Activated CD8-positive, alpha-beta memory T cell treated with anti-CD3 and anti-CD28 coated beads, Interleukin-2, amount 50 U/mL, for 24 hours (primary cell): ENCODE results near the gene MRGPRE.

Experiments used
- DNase-seq: peaks from one replicate; pipeline ENCODE4 v3.0.0-alpha.2; 2020; ENCODE audit errors: extremely low read depth

MRGPRE gene

DNA sequence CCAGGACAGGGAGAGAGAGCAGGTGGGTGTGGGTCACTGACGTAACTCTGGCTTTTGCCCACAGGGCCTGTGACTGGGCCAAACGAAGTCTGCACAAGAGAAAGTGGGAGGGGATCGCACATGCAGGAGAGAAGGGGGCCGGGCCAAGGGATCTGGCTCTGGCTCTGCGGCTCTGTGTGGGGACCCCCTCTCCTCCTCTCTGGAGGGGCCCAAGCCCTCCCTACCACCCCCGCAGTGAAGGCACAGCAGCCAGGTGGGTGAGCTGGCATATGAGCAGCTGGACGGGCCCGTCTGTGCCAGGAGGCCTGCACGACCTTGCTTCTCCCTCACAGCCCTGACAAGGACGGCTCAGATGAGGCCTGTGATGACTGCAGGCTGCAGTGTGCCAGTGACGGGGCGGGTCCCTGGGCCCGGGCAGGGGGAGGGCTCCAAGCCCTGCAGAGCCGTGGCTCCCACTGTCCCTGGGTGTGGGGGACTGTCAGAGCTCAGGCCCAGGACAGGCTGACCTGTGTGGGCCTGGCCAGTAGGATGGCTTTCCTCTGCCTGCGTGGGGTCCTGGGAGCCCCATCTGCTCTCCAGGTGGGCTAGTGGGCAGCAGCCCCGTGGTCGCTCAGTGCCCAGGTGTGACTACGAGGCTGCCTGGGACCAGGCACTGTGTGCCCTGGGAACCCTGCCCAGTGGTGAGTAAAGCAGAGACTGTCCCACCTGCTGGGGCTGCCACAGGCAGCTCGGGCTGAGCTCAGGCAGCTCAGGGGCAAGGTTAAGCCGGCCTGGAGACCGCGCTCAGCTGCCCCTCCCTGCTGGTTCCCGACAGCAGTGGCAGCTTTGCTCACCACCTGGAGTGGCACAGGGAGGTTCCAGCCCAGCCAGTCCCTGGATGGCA lies 35.8 kb downstream of the MRGPRE start:
- no peak for DNase-seq

- DNase-seq, result no peak
Measured at GRCh38 chr11:3195251-3196160, 36.7 kb downstream of the MRGPRE start.

- no peak for DNase-seq
Measured at GRCh38 chr11:3194016-3194816, 38.0 kb downstream of the MRGPRE start.

- no peak for DNase-seq
Measured at GRCh38 chr11:3193373-3194015, 38.7 kb downstream of the MRGPRE start.

- no peak for DNase-seq
Measured at GRCh38 chr11:3192511-3193372, 39.5 kb downstream of the MRGPRE start.

DNA sequence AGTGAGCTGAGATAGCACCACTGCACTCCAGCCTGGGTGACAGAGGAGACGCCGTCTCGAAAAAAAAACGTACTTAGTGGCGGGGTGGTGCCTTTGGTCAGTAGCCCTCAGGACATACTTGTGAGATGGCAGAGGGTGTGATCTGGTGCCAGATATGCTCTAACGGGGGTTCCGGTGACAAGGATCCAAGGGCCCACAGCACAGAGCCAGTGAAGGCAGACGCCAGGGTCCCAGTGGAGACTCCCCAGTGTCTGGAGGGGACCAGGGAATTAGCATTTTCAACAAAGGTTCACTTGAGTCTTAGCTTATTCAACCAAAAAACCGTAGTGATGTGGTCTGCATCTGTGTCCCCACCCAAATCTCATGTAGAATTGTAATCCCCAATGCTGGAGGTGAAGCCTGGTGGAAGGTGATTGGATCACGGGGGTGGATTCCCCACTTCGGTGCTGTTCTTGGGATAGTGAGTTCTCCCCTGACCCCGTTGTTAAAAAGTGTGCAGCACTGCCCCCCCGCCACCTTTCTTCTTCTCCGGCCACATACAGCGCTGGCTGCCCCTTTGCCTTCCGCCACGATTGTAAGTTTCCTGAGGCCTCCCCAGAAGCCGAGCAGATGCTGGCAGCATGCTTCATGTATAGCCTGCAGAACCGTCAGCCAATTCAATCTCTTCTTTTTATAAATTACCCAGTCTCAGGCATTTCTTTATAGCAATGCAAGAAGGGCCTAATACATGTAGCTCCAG lies 40.5 kb downstream of the MRGPRE start:
- no peak for DNase-seq

GRCh38 chr11:3190600-3190999 lies 41.6 kb downstream of the MRGPRE start:
- no peak for DNase-seq

GRCh38 chr11:3189886-3190583 lies 42.2 kb downstream of the MRGPRE start:
- DNase-seq, result no peak

DNA sequence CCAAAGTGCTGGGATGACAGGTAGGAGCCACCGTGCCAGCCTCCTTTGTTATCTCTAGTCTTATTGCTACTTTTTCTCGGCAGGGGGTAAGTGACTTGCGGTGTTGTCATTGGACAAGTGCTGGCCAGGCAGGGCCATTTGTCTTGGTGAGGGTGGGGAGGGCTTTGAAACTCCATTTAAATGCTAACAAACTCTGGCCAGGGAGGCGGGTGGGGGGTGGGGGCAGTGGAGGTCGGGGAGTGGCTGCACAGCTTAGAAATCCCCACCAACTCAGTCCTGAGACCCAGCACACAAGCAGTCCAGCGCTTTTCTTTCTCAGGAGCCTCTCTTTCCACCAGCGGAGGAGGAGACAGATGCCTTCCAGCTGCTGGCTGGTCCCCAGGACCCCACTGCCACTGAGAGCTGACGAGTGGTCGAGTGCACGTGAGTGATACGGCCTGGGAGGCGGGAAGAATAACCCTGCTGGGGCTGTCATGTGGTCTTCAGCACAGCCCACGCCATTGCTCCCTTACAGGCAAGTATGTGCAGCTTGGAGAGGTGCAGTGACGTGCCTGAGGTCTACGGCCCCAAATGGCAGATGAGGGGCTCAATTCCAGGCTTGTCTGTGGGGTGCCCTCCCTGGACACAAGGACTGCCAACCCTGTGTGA lies 42.9 kb downstream of the MRGPRE start:
- DNase-seq, result no peak

DNA sequence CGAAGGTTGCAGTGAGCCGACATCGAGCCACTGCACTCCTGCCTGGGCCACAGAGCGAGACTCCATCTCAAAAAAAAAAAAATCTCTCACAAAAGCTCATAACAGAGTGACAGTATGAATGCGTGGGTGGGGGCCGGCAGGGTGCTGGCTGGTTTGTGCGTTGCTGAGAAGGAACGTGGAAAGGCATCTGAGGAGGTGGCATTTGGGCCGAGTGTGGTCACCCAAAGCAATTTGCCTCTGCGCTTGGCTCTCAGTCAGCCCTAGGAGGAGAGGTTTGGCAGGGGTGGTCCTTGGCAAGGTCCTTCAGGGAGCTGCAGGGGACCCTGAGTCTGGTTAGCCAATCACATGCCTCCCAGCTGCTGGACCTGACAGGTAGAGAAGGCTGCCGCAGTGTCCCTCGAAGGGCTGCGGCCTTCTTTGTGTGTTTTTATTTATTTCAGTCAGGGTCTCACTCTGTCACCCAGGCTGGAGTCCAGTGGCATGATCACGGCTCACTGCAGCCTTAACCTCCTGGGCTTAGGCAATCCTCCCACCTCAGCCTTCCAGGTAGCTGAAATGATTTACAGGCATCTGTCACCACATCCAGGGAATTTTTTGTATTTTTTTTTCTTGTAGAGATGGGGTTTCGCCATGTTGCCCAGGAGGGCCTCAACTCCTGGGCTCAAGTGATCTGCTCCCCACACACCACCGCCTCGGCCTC lies 43.6 kb downstream of the MRGPRE start:
- no peak for DNase-seq

DNA sequence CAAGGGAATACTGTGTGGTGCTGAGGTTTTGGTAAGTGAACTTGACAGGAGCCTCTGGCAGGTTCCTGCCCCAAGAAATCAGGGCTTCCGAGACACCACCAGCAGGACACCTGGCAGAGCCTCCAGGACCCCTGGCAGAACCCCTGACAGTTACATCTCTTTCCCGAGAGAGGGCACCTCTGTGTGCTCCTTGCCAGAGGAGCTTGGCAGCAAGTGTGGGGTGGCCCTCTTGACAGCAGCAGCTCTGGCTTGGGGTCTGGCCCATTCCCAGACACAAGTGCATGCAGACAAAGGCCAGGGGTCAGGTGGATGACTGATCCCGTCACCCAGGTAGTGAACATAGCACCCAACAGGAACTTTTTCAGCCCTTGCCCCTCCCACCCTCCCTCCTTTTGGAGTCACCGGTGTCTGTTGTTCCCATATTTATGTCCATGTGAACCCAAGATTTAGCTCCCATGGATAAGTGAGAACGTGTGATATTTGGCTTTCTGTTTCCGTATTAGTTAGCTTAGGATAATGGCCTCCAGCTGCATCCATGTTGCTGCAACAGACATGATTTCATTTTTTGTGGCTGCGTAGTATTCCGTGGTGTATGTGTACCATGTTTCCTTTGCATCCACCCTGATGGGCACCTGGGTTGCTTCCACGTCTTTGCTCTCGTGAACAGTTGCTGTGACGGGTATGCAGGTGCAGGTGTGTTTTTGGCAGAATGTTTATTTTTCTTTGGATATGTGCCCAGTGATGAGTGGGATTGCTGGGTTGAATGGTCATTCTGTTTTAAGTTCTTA lies 45.9 kb downstream of the MRGPRE start:
- no peak for DNase-seq

DNA sequence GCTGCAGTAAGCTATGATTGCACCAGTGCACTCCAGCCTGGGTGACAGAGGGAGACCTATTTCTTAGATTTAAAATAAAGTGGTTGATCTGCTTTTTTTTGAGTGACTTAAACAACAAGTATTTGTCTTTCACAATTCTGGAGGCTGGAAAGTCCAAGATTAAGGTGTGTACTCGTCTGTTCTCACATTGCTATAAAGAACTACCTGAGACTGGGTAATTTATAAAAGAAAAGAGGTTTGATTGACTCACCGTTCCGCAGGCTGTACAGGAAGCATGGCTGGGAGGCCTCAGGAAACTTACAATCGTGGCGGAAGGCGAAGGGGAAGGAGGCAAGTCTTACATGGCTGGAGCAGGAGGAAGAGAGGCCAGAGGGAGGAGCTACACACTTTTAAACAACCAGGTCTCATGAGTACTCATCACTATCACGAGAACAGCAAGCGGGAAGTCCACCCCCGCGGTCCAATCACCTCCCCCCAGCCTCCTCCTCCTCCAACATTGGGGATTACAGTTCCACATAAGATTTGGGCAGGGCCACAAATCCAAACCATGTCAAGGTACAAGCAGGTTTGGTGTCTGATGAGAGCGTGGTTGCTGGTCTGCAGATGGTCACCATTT lies 47.4 kb downstream of the MRGPRE start:
- no peak for DNase-seq

DNA sequence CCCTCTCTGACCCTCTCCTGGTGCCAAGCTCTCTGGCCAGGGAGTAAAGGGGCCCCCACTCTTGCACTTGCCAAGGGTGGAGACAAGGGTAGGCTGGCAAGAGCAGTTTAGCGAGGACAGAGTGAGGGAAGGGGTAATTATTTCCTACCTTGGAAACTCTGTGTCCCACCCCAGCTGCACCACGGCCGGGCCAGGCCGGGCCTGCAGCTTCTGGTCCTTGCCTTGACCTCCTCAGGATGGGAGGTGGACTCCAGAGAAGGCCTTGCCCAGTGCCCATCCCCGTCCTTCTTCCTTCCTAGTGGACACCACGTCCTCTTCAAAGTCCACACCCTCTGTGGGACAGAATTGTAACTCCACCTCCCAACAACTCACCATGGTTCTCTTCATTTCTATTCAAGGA lies 48.7 kb downstream of the MRGPRE start:
- DNase-seq, result no peak

DNA sequence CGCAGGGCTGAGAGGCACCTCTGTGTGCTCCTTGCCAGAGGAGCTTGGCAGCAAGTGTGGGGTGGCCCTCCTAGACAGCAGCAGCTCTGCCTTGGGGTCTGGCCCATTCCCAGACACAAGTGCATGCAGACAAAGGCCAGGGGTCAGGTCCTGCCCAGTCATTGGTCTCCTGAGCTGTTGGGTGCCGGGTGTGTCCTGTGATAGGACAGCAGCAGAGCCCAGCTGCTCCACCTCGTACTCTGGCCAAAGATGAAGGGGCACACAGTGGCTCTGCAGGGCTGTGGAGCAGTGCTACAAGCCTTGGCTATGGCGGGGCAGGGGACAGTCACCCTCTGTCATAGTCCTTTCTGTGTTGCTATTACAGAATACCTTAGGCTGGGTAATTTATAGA lies 49.8 kb downstream of the MRGPRE start:
- no peak for DNase-seq

- no peak for DNase-seq
Measured at GRCh38 chr11:3181725-3182461, 50.3 kb downstream of the MRGPRE start.

DNA sequence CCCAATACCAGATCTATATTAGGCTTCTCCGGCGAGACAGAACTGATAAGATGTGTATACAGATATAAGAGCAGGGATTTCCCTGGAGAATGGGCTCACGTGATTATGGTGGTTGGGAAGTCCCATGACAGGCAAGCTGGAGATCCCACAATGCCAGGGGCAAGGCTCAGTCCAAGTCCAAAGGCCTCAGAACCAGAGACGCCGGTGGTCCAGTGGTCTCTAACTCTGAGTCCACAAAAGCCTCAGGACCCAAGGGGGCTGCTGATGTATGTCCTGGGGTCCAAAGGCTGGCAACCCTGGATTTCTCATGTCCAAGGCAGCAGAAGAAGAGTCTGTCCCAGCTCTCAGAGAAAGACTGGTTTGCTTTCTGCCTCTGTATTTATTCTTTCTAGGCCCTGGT lies 51.3 kb downstream of the MRGPRE start:
- DNase-seq, result no peak
